Heart left ventricle (tissue), 16 donors: ENCODE data around the gene C2orf76. TPM values are rescaled to one million over a fixed set of nuclear protein-coding genes. Genes with fewer than 3 reads are reported as not detected.

Experiments
- ATAC-seq, 4 donors: fragments of 200-7000 bp; cut with Tn5 transposase; one replicate each; pipeline ENCODE4 v1.9.1; 2020 to 2022; ENCODE audit warnings: moderate library complexity in 4 of 4, mild to moderate bottlenecking in 3 of 4, moderate number of reproducible peaks in 1 of 4
- DNase-seq, 5 donors: peaks; one replicate each; pipeline ENCODE4 v3.0.0-alpha.2; 2020
- H3K27ac ChIP-seq, 12 donors: fragments of 200-600 bp; sonication (generic) in 4 of 12; one replicate each; pipeline versions ENCODE4 v1.5.0 to v1.8.0; 2016 to 2022; ENCODE audit warnings: mild to moderate bottlenecking in 2 of 12
- H3K27me3 ChIP-seq, 9 donors: fragments of 200-600 bp; sonication (generic) in 2 of 9; one replicate each; pipeline versions ENCODE4 v1.5.1 to v1.8.0; 2016 to 2022; ENCODE audit warnings: mild to moderate bottlenecking in 3 of 9
- H3K36me3 ChIP-seq, 9 donors: fragments of 200-600 bp; sonication (generic) in 2 of 9; one replicate each; pipeline versions ENCODE4 v1.5.0 to v1.8.0; 2018 to 2022; ENCODE audit warnings: mild to moderate bottlenecking in 2 of 9
- H3K4me1 ChIP-seq, 12 donors: fragments of 200-600 bp; sonication (generic) in 4 of 12; one replicate each; pipeline versions ENCODE4 v1.5.0 to v1.8.0; 2016 to 2022; ENCODE audit warnings: mild to moderate bottlenecking in 3 of 12
- H3K4me3 ChIP-seq, 12 donors: fragments of 200-600 bp; sonication (generic) in 4 of 12; one replicate each; pipeline versions ENCODE4 v1.5.0 to v1.8.0; 2017 to 2022; ENCODE audit warnings: mild to moderate bottlenecking in 9 of 12, moderate library complexity in 4 of 12
- H3K9me3 ChIP-seq, 12 donors: fragments of 200-600 bp; sonication (generic) in 4 of 12; one replicate each; pipeline versions ENCODE4 v1.5.0 to v1.8.0; 2016 to 2022; ENCODE audit warnings: mild to moderate bottlenecking in 1 of 12
- CTCF ChIP-seq, 12 donors: fragments of 200-600 bp; sonication (generic) in 4 of 12; IDR thresholded peaks; one replicate each; pipeline versions ENCODE4 v1.5.0 to v1.8.0; 2018 to 2022; ENCODE audit warnings: antibody characterized with exemption in 12 of 12, mild to moderate bottlenecking in 5 of 12
- POLR2A ChIP-seq, 2 donors: fragments of 450-650 bp; IDR thresholded peaks; one replicate each; pipeline ENCODE4 v1.6.1; 2017; ENCODE audit warnings: antibody characterized with exemption in 2 of 2, mild to moderate bottlenecking in 2 of 2, moderate library complexity in 2 of 2
- WGBS, 4 donors: extraction: QIAGEN DNeasy Blood & Tissue Kit in 2 of 4; methylation state at CpG; one replicate each; pipeline versions ENCODE4 v1.1.5 to v1.1.7; 2013 to 2018; 5-methylcytosine and 5-hydroxymethylcytosine counted together
- intact Hi-C, 10 donors: fragments of 100-400 bp; cut with DNase I; formaldehyde crosslinking; loops; one replicate each; pipeline versions ENCODE4 v1.11.1 to v1.14.2; 2022
- polyA plus RNA-seq, 2 donors: library from polyadenylated mRNA; stranded (reverse); fragments of 200-250 nt; gene quantifications; one replicate each; pipeline ENCODE4 v1.2.3, GENCODE V29; 2013
- total RNA-seq, 9 donors: library from RNA; depleted of rRNA in 2 of 9; stranded (reverse); fragments of >200 nt in 2 of 9; fragmentation: NEBNext Ultra II Directional in 3 of 9; extraction: Animal tissue kit (Norgen Biotek cat#: 25700) in 3 of 9; gene quantifications; one replicate each; pipeline versions ENCODE4 v1.1.0 to v1.2.4, GENCODE V29; 2016 to 2023
- donor health status: ischemic (EF 13 %, LVEDD 7.1; RV severe dilation, severe dysfunction).
- donor health status: healthy with polysubstance abuse.
- donor health status: DM: no; HTN: yes; CAD: no.
- donor health status: DM: no; HTN: no; CAD: no.
- donor health status: ischemic (EF 25% LVEDD 6.9; RV normal size, moderate dysfunction).
- donor health status: ischemic (EF 25% LVEDD 5.7; RV mildly dilated, moderate dysfunction).
- donor health status: healthy.
- donor health status: DM: yes; HTN: yes; CAD: no.
- donor health status: ischemic (EF 35%, LVEDD 5.7; RV mildly dilated, moderate dysfunction).
- donor health status: nonischemic (EF 11% LVEDD 7.7; RV severe dilation, severe dysfunction).
- donor health status: DM: yes; HTN: yes; CAD: no.
- donor health status: PGD.
- donor health status: ischemic (EF 29% LVEDD 5.4; RV normal size, mild dysfunction).
- donor health status: nonischemic (EF 23%, LVEDD 6.1; RV moderate dilation, normal function).

C2orf76 gene
- total and polyA plus RNA-seq, 11 donors: 1.7 to 13.8 (median 9.0) TPM

GRCh38 chr2:119360423-119360966 lies 6.1 kb downstream of the C2orf76 start:
- intact Hi-C loops: loop anchor here in 3 of 10 donors (5.0 to 10.0 kb wide), 3 partner anchors 46 to 404 kb away; no protein-coding TSS in a partner anchor
- DNase-seq (no peak), ATAC-seq (no peak)
- TF ChIP-seq POLR2A (IDR thresholded peaks at IDR 0.05) (no peak), CTCF (IDR thresholded peaks at IDR 0.05) (no peak)
- 96 to 100% (median 98%) methylated on average over 2 of the region's 2 CpGs for WGBS, 4 donors
- H3K4me1 ChIP-seq: peaks cover 0 to 39% (median 19%) of the 10 kb centered on the region in 12 donors
- H3K27ac ChIP-seq: no peak overlapping the region
- no peaks in the 10 kb centered on the region for H3K9me3 ChIP-seq
- no peaks in the 10 kb centered on the region for H3K36me3 ChIP-seq
- H3K27me3 ChIP-seq: no peaks in the 10 kb centered on the region
- H3K4me3 ChIP-seq: no peak overlapping the region

GRCh38 chr2:119359774-119360173 lies 6.9 kb downstream of the C2orf76 start:
- ATAC-seq: no peak
- TF ChIP-seq CTCF (IDR thresholded peaks at IDR 0.05): no peak
- no peak for TF ChIP-seq POLR2A (IDR thresholded peaks at IDR 0.05)
- Histone ChIP-seq H3K36me3 (no peaks in the 10 kb centered on the region), H3K4me3 (no peak overlapping the region), H3K4me1 (peaks cover 0 to 37% (median 19%) of the 10 kb centered on the region in 12 donors), H3K27ac (peak overlapping the region in 1 of 12 donors; percentile 19), H3K9me3 (no peaks in the 10 kb centered on the region), H3K27me3 (no peaks in the 10 kb centered on the region)
- intact Hi-C loops: loop anchor here in 3 of 10 donors (5.0 to 10.0 kb wide), 3 partner anchors 45 to 405 kb away; no protein-coding TSS in a partner anchor
- 91 to 94% (median 93%) methylated on average over 6 of the region's 6 CpGs for WGBS, 4 donors
- no peak for DNase-seq

- 42 to 66% (median 54%) methylated on average over 1 of the region's 1 CpG for WGBS, 4 donors
- no peaks in the 10 kb centered on the region for H3K36me3 ChIP-seq
- H3K9me3 ChIP-seq: no peaks in the 10 kb centered on the region
- H3K4me1 ChIP-seq: peaks cover 0 to 49% (median 21%) of the 10 kb centered on the region in 12 donors
- no peak for TF ChIP-seq POLR2A (IDR thresholded peaks at IDR 0.05)
- TF ChIP-seq CTCF (IDR thresholded peaks at IDR 0.05): no peak
- peak overlapping the region in 3 of 12 donors; percentile 6 to 49 (median 45) for H3K27ac ChIP-seq
- DNase-seq: no peak
- intact Hi-C loops: no loop called here
- H3K27me3 ChIP-seq: no peaks in the 10 kb centered on the region
- no peak overlapping the region for H3K4me3 ChIP-seq
- no peak for ATAC-seq
Measured at GRCh38 chr2:119354860-119355259, 11.8 kb downstream of the C2orf76 start.

GRCh38 chr2:119352357-119352756 lies 14.3 kb downstream of the C2orf76 start:
- peak; percentile 79 to 87 (median 86) for ATAC-seq
- intact Hi-C loops: no loop called here

More at GRCh38 chr2:119352357-119352756, 14.3 kb downstream of the C2orf76 start:
- peaks cover 0 to under 1% (median 0%) of the 10 kb centered on the region in 12 donors for H3K9me3 ChIP-seq
- H3K27me3 ChIP-seq: no peaks in the 10 kb centered on the region
- H3K36me3 ChIP-seq: no peaks in the 10 kb centered on the region
- H3K4me1 ChIP-seq: peaks cover 0 to 53% (median 16%) of the 10 kb centered on the region in 12 donors
- H3K27ac ChIP-seq: peak overlapping the region; percentile 2 to 79 (median 62)
- no peak for TF ChIP-seq CTCF (IDR thresholded peaks at IDR 0.05)
- TF ChIP-seq POLR2A (IDR thresholded peaks at IDR 0.05): peak in 1 of 2 donors; percentile 30
- H3K4me3 ChIP-seq: no peak overlapping the region
- DNase-seq: peak in 3 of 5 donors; percentile 43 to 53 (median 47)
